ENCODE measurements around the gene DDC.

DNA sequence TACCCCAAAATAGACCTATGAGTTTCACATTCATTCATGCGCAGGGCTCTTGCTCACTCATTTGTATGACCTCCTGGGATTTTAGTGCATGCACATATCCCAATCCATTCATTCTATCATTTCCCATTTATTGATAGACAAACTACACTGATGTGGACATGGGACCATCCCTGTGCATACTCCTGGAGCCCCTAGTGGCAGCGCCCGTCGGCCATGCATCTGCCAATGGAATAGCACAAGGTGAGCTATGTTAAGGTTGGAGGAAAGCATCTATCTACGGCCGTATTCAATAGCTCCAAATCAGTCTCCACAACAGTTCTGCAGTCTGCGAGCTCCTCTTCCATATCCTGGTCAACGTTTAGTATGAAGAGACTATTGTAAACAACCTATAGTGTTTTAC lies 83.3 kb downstream of the DDC start:
- TF ChIP-seq POLR2A (IDR thresholded peaks at IDR 0.05) = no peak
- TF ChIP-seq, protein P1, sequence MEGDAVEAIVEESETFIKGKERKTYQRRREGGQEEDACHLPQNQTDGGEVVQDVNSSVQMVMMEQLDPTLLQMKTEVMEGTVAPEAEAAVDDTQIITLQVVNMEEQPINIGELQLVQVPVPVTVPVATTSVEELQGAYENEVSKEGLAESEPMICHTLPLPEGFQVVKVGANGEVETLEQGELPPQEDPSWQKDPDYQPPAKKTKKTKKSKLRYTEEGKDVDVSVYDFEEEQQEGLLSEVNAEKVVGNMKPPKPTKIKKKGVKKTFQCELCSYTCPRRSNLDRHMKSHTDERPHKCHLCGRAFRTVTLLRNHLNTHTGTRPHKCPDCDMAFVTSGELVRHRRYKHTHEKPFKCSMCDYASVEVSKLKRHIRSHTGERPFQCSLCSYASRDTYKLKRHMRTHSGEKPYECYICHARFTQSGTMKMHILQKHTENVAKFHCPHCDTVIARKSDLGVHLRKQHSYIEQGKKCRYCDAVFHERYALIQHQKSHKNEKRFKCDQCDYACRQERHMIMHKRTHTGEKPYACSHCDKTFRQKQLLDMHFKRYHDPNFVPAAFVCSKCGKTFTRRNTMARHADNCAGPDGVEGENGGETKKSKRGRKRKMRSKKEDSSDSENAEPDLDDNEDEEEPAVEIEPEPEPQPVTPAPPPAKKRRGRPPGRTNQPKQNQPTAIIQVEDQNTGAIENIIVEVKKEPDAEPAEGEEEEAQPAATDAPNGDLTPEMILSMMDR (IDR thresholded peaks at IDR 0.05) = no peak
- no peak for TF ChIP-seq POLR2AphosphoS5 (IDR thresholded peaks at IDR 0.05)
- no peak for TF ChIP-seq EP300 (IDR thresholded peaks at IDR 0.05)

Measured in sigmoid colon (tissue), 4 donors.